SH-SY5Y (cell line): Measurements from ENCODE around the gene SNRNP70.

Source experiments
- GATA2 ChIP-seq: IDR thresholded peaks from 2 replicates; pipeline ENCODE4 v1.6.1; 2011; ENCODE audit warnings: mild to moderate bottlenecking, low read depth, low read length
- GATA3 ChIP-seq: IDR thresholded peaks from 2 replicates; pipeline ENCODE4 v1.6.1; 2011; ENCODE audit warnings: low read depth, mild to moderate bottlenecking, low read length, moderate library complexity

DNA sequence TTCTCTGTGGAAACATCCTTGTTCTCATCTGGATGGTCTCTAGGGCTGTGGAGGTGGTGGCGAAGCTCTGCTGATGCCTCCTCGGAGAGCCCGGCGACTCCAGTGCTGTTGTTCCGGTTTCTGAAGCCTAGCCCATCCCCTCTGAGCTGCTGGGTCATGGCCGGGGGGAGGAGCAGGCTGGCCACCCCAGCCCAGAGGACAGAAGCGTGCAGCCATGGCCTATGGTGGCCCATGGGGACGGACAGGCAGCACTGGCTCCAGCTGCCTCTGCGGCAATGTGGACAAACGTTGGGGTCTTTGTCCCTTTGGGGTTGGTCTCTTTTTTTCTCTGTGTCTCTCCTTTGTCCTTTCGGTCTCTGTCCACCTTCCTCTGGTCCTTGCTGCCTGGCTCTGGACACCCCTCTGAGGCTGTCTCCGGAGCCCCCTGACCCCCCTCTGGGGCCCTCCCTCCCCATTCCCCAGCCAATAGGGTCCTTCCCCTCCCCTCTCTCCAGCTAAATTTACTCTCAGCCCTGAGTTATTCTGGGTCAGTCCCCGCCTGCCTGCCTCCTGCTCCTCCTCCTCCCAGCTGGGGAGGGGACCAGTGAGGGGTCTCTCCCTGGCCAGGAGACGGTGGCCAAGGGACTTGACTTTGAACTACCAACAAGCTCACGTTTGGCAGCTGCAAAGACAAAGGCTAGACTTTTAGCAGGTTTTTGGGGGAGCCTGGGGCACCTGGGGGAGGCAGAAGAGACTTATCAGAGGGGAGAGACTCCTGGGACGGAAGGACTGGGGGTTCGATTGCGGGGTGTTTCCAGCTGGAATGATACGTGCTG, 70.0 kb downstream of the SNRNP70 start, which contains the start of gene HRC:
- TF ChIP-seq GATA3 (no peak), GATA2 (no peak)
